WTC11 (cell line): Measurements from ENCODE around the gene SND1.

Experiments
- ATF1 ChIP-seq: sonication (generic); formaldehyde crosslinking; IDR thresholded peaks from 2 replicates; pipeline ENCODE4 v1.8.1; 2023; ENCODE audit warnings: mild to moderate bottlenecking, moderate library complexity, missing genetic modification reagents
- CTCF ChIP-seq: fragments of 200-600 bp; IDR thresholded peaks from 2 replicates; pipeline ENCODE4 v1.8.0; 2022; ENCODE audit warnings: antibody characterized with exemption
- FOXP1 ChIP-seq: sonication (generic); formaldehyde crosslinking; IDR thresholded peaks from 2 replicates; pipeline ENCODE4 v1.8.0; 2022; ENCODE audit warnings: missing genetic modification reagents, mild to moderate bottlenecking, moderate library complexity, borderline replicate concordance
- HMGXB4 ChIP-seq: sonication (generic); formaldehyde crosslinking; IDR thresholded peaks from 2 replicates; pipeline ENCODE4 v1.8.1; 2023; ENCODE audit warnings: mild to moderate bottlenecking, moderate library complexity, missing genetic modification reagents
- NR1H2 ChIP-seq: sonication (generic); formaldehyde crosslinking; IDR thresholded peaks from 2 replicates; pipeline ENCODE4 v1.9.0; 2021; ENCODE audit warnings: mild to moderate bottlenecking, moderate library complexity, missing genetic modification reagents
- STAT6 ChIP-seq: sonication (generic); formaldehyde crosslinking; conservative IDR thresholded peaks from 2 replicates; pipeline ENCODE4 v1.8.1; 2023; ENCODE audit warnings: mild to moderate bottlenecking, low read depth, missing genetic modification reagents, moderate library complexity
- ZBTB21 ChIP-seq: sonication (generic); formaldehyde crosslinking; IDR thresholded peaks from 2 replicates; pipeline ENCODE4 v1.8.1; 2023; ENCODE audit warnings: mild to moderate bottlenecking, missing genetic modification reagents, borderline replicate concordance

GRCh38 chr7:127854383-127854782, 202.4 kb downstream of the SND1 start:
- TF ChIP-seq STAT6 (CRISPR knock-in tag): no peak
- TF ChIP-seq ZBTB21: no peak
- no peak for TF ChIP-seq CTCF
- no peak for TF ChIP-seq ATF1 (CRISPR knock-in tag)
- no peak for TF ChIP-seq FOXP1 (CRISPR knock-in tag)
- no peak for TF ChIP-seq NR1H2 (CRISPR knock-in tag)
- no peak for TF ChIP-seq HMGXB4 (CRISPR knock-in tag)
